Stimulated activated CD8-positive, alpha-beta memory T cell treated with anti-CD3 and anti-CD28 coated beads, Interleukin-15, amount 100 ng/mL, for 48 hours (primary cell): ENCODE measurements around the gene ITGB4.

Experiments
- DNase-seq, 2 donors: peaks; one replicate each; pipeline ENCODE4 v3.0.0-alpha.2; 2020; ENCODE audit warnings: low read depth in 2 of 2

Gene ITGB4

DNA sequence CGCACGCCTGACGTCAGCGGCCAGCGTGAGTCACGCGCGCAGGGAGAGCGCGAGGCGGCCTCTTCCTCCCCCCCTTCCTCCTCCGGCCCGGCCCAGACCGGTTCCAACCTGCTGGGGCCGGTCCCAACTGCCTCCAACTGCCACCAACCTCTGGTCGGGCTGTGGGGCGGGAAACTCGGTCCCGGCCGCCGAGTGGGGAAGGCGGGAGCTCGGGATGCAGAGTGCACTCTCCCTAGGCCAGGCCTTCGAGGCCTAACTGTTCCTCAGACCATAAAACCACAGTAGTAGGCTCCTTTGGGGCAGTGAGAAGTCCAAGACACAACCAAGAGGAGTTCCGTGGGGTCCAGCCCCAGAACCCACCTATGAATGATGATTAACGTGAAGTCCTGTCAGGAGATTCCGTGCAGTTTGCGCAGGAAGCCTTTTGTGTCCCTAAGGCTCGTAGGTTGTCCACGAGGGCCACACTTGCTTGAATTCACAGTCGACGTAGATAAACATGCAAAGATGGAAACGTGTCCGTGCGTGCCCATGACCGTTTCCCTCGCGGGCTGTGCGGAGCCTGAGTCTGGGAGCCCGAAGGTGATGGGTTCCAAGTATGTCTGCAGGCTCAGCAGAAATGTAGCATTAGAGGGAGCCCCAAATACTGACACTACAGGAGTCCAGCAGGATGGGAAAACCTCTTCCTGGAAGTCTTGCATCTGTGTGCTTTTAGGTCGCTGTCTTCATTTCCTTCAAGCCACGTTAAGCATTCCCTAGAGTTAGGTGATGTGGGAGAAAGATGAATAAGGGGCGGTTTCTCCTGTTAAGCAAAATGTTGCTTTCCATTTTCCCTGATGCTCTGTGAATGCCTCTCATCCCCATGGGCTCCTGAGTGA, 64.0 kb downstream of the ITGB4 start:
- DNase-seq: peak; percentile 80 to 86

DNA sequence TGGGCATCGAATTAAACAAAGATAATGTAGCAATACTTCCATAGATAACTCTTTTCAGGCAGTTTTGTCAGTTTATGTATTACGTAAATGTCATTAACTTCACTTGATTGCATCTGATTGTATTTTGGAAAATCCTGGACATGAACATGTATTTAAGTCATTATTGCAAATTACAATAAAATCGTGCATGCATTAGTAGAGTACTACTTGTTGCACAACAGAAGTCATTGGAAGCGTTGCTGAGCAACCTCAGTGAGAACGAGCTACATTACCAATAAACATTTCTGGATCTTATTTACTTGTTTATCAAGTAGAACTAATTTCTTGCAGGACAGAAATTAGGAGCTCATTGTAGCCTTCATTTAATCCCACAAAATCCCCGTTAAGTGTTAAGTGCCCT, 70.0 kb downstream of the ITGB4 start:
- DNase-seq: no peak

DNA sequence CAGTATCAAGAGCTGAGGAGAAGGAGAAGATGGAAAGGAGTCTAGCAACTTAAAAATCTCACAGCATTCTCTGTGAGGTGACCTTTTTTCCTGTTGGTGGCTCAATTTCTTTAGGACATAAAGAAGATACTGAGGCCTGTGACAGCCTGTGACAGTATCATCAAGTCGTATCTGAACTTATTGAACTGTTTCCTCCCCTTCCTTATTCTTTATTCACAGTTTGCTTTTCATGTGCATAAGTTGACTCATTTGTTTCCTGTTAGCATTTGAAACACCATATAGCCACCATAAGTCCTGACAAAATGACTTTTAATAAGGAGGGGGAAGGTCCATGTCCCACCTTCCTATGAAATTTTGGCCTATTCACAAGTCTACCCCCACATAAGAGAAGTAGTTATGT, 72.2 kb downstream of the ITGB4 start:
- no peak for DNase-seq

DNA sequence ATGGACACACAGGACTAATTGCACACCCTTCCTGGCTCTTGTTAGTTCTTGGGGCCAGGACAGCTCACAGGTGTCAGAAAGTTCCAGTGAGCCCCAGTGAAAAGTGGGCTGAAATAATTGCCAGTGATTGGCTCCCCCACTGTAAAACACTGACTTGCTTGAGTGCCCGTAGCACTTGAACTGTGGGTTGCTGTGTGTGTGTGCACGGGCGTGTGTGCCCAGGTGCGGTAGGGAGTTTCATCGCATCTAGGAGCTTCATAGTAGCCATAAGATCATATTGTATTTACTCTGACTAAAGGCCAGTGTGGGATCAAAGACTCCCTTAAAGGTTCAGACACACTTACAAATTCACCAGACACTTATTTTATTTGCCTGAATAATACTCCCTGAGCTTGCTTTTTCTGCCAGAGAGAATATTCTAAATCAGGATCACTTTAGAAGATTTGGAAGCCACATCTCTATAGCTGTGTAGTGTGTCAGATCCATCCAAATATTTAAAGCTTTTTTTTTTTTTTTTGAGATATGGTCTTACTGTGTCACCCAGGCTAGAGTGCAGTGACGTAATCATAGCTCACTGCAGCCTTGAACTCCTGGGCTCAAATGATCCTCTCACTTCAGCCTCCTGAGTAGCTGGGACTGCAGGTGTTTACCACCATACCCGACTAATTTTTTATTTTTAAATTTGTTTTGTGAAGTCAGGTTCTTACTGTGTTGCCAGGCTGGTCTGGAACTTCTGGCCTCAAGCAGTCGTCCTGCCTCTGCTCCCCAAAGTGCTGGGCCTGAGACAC, 74.8 kb downstream of the ITGB4 start:
- DNase-seq: no peak

DNA sequence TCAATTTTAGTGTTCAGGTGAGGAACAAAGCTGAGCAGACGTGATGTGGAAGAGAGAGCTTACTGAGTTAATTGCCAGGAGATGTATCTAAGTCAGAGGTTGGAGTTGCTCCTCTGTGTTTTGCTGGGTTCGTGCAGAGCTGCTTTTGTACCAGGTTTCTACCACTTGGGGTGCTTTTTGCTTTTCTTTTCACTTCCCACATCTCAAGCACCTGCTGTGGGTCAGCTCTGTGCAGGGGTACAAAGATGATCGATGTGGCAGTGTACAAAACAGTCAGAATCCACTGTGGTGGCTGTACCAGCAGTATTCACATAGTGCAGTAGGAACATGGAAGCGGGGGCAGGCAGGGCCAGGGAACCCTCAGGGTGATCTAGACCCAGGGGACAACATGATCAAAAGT, 78.1 kb downstream of the ITGB4 start:
- no peak for DNase-seq

DNA sequence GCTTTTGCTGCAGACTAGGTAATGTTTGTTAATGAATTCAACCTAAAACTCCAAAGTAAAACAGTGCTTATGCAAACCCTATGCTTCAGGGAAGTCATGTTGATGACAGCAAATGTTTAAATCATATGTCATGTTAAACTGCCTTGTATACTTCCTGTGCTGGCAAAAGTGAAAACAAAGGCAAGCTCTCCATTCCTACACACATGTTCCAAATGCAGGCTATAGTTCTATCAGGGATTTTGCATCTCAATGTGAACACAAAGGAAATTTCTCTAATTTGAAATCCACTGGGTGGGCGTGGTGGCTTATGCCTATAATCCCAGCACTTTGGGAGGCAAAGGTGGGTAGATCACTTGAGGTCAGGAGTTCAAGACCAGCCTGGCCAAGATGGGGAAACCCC, 82.6 kb downstream of the ITGB4 start:
- no peak for DNase-seq

DNA sequence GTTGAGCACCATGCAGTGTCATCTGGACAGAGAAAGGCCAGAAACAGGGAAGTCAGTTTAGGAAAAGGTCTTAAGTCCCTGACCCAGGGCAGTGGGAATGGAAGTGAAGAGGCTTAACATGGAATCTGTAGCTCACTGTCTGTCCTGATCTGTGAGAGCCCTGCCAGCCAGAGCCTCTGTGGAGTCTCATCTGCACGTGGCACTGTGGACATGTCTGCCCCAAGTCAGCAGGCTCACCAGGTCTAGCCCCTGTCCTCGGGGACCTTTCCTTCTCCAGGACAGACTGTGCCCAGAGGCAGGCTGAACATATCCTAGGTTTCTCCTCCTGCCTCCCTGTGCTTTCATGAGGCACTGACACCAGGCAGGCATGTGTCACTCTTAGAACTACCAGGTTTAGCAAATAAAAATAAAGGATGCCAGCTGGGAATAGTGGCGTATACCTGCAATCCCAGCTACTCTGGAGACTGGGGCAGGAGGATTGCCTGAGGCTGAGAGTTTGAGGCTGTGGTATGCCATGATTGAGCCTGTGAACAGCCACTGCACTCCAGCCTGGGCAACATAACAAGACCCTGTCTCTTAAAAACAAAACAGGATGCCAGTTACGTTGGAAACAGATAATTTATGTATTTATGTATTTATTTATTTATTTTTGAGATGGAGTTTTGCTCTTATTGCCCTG, 85.7 kb downstream of the ITGB4 start:
- DNase-seq: no peak
